HG03280 (cell line): ENCODE measurements around the gene ZNF3.
"Not testable (repeated sequence)": the region's sequence is repeated elsewhere in the genome, so short reads cannot be mapped to it uniquely, and the experiment has no call there.

ENCODE experiments used
- ATAC-seq: cut with Tn5 transposase; IDR thresholded peaks from one replicate; pipeline ENCODE4 v1.9.1; 2021; ENCODE audit warnings: mild to moderate bottlenecking, moderate library complexity; ENCODE audit not compliant: unreplicated experiment

ZNF3 gene

DNA sequence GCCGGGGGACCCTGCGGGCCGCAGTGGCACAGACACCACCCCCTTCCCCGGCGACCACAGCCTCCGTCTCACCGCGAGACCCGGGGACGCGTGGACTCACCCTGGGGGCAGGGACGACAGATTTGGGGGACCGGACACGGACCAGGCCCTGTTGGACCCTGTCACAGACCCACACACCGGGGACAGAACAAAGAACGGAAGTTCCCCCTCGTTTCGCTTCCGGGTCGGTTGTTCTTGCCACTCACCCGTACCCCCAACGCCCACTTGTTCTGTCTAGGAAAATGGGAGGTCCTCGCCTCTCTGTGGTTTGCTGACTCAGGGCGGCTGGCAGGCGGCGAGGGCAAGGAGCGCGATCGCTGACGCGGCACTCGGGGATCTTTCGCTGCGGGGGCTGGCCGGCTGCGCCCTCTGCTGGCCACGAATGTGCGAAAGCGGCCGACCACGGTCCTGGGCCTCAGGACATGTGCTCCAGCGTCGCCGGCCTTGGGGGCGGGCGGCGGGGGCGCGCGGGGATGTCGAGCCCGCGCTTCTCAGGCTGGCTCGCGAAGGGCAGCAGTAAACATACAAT, at the start of gene ZNF3:
ZNF3 (minus strand) TSS at position 189 of the 568 bp plus-strand sequence. CDS start 4,366 bp downstream, outside the sequence.
- peak; percentile 85 for ATAC-seq

DNA sequence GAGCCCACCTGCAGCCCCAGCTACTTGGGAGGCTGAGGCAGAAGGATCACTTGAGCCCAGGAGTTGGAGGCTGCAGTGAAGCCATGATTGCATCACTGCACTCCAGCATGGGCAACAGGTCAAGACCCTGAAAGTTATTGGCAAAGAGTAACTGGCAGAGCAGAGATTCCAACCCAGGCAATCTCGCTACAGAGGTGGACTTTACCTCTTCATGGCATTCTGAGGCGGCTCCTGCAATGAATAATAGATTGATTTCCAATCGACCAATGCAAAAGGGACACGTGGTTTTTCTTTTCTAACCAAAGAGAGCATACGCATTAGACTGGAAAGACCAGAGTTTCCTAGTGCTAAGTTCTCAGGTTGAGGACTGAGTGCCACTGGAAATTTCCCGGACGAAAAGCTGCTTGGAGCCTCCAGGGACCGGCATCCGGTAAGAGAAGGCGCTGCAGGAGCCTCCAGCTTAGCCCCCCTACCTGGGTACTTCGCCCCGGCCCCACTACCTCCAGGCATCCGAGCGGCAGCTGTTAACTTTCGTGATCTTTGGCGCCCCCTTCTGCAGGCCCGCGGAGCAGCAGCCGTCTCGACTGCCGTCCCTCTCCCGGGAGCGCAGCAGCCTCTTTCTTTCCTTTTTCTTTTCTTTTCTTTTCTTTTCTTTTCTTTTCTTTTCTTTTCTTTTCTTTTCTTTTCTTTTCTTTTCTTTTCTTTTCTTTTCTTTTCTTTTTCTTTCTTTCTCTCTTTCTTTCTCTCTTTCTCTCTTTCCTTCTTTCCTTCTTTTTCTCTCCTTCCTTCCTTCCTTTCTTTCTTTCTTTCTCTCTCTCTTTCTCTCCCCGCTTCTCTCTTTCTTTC, 49.3 kb upstream of the ZNF3 start:
- ATAC-seq, result no peak

DNA sequence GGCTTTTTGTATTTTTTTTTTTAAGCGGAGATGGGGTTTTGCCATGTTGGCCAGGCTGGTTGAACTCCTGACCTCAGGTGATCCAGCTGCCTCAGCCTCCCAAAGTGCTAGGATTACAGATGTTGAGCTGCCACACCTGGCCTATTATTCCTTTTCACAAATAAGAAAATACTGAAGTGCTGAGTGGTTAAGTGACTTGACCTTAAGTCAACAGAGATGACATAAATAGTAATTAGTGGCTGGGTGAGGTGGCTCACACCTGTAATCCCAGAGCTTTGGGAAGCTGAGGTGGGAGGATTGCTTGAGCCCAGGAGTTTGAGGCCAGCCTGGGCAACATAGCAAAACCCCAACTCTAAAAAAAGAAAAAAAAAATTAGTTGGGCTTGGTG, 48.7 kb upstream of the ZNF3 start:
- not testable (repeated sequence) for ATAC-seq

DNA sequence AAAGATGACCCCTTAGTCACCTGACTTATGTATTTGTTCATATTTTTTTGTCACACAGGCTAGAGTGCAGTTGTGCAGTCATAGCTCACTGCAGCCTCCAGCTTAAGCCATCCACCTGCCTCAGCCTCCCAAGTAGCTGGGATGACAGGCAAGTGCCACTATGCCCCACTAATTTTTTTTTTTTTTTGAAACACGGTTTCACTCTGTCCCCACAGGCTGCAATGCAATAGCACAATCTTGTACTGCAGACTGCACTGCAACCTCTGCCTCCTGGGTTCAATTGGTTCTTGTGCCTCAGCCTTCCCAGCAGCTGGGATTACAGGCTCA, 47.1 kb upstream of the ZNF3 start:
- no peak for ATAC-seq

DNA sequence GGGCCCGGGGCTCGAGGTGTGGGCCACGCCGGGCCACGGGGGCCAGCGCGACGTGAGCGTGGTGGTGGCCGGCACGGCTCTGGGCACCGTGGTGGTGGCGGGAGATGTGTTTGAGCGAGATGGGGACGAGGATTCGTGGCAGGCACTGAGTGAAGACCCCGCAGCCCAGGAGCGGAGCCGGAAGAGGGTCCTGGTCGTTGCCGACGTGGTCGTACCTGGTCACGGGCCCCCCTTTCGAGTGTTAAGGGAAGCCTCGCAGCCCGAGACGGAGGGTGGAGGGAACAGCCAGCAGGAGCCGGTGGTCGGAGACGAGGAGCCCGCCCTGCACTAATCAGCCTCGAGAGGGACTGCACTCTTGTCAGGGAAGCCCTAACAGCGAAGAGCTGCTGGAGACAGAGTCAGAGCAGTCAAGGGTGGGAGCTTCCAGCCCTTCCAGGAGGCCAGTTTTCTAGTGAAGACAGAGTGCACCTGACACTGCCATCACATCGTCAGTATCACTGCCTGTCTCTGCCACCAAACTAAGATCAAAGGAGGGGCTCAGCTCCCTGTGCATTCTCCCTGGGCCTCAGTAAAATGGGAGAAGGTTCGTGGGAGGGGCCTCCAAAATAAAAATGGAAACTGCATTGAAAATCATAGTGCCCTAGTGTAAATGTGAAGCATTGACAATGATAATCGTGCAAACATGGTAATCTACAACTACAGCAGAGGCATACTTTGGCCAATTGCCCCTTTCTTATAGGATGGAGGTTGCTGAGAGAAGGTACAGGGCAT, 46.5 kb upstream of the ZNF3 start:
- ATAC-seq, result no peak

DNA sequence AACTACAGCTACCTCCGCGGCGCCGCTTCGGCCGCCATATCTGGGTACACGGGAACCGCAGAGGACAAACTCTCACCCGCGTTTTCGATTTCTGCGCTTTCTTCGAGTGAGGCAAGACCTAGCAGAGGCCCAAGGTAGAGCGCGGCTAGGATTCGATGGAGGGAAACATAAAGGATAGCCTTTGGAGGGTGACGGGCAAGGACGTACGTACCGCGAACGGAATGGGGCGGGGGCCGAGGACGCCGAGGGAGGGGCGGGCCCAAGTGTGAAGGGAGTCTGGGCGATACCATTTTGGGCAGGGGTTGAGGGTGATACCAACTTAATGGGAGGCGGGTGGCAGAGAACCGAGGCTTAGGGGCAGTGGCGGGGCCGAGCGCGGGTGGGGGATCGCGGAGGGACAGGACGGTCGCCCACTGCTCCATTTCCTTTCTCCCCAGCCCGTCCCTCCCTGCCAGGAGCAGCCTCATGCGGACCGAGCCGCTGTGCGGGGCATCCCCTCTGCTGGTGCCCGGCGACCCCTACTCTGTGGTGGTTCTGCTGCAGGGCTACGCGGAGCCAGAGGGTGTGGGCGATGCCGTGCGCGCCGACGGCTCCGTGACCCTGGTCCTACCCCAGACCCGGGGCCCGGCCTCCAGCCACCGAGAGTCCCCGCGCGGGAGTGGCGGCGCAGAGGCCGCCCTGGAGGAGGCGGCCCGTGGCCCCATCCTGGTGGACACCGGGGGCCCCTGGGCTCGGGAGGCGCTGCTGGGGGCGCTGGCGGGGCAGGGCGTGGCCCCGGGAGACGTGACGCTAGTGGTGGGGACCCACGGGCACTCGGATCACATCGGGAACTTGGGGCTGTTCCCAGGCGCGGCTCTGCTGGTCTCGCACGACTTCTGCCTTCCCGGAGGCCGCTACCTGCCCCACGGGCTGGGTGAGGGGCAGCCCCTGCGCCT, 45.7 kb upstream of the ZNF3 start, which contains the start of gene MBLAC1:
MBLAC1 (plus strand) TSS at position 37 of the 935 bp plus-strand sequence; CDS start at position 466, 429 bp downstream.
- ATAC-seq, result peak; percentile 72

DNA sequence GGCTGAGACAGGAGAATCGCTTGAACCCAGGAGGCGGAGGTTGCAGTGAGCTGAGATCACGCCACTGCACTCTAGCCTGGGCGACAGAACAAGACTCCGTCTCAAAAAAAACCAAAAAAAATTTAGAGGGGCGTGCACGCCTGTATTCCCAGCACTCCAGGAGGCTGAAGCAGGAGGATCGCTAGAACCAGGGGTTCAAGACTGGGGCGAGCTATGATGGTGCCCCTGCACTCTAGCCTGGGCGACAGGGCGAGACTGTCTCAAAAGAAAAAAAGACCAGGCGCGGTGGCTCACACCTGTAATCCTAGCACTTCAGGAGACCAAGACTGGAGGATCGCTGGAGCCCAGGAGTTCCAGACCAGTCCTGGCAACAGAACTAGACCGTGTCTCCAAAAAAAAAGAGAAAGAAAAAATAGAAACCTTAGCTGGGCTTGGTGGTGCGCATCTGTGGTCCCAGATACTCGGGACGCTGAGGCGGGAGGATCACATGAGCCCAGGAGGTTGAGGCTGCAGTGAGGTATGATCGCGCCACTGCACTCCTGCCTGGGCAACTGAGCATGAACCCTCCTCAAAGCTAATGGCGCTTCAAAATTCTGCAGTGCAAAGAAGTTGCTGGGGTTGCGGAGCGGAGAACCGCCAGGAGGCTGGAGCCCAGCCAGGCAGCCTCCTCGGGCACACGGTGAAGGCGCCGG, 44.9 kb upstream of the ZNF3 start:
- ATAC-seq, result no peak

DNA sequence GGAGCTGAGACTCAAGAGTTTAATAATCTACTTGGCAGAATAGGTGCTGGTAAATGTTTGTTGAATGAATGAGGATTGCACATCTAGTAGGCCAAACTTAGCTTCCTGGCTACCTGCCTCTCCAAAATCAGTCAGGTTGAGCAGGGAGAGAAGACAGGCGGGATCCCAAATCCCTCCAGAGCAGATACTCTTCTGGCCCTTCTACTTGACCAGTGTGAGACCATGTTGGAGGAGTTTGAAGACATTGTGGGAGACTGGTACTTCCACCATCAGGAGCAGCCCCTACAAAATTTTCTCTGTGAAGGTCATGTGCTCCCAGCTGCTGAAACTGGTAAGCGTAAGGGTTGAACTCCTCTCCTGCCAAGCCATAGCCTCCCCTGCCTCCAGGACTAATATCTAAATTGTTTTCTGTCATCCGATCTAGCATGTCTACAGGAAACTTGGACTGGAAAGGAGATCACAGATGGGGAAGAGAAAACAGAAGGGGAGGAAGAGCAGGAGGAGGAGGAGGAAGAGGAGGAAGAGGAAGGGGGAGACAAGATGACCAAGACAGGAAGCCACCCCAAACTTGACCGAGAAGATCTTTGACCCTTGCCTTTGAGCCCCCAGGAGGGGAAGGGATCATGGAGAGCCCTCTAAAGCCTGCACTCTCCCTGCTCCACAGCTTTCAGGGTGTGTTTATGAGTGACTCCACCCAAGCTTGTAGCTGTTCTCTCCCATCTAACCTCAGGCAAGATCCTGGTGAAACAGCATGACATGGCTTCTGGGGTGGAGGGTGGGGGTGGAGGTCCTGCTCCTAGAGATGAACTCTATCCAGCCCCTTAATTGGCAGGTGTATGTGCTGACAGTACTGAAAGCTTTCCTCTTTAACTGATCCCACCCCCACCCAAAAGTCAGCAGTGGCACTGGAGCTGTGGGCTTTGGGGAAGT, 43.0 kb upstream of the ZNF3 start:
- ATAC-seq, result no peak

DNA sequence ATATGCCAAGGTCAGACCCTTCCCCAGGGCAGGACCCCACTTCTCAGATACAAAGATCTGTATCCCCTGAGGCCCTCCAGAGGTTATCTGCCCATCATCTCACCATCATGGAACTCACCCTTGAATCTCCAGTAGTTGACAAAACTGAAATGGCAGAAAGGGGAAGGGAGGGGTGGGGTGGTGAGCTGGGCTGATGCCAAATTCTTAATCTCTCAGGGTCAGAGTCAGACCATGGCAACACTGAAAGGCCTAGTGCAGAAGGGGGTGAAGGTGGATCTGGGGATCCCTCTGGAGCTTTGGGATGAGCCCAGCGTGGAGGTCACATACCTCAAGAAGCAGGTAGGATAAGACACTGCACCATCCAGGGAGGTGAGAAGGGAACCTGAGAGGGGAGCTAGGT, 41.0 kb upstream of the ZNF3 start:
- no peak for ATAC-seq

DNA sequence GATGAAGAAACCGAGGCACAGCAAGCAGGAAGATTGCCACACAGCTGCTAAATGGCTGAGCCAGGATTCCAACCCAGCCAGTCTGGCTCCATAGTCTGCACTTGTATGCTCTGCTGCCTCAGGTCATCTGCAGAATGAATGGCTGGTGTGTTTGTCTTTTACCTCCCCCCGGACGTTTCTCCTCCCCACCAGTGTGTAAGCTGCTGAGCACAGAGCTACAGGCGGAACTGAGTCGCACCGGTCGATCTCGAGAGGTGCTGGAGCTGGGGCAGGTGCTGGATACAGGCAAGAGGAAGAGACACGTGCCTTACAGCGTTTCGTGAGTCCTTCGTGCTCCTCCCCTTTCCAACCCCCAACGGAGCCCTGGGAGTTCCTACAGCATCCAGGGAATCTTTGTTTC, 40.5 kb upstream of the ZNF3 start:
- ATAC-seq, result no peak

DNA sequence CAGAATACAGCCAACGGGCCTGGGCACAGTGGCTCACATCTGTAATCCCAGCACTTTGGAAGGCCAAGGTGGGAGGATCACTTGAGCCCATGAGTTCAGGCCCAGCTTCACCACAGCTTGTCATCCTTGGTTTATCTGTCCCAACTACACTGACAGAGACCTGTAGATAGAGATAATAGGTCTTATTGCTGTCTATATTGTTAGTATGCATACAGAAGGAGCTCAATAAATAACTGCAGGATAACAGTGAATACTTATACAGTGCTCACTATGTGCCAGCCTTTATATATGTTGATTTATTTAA, 39.2 kb upstream of the ZNF3 start:
- ATAC-seq, result no peak

DNA sequence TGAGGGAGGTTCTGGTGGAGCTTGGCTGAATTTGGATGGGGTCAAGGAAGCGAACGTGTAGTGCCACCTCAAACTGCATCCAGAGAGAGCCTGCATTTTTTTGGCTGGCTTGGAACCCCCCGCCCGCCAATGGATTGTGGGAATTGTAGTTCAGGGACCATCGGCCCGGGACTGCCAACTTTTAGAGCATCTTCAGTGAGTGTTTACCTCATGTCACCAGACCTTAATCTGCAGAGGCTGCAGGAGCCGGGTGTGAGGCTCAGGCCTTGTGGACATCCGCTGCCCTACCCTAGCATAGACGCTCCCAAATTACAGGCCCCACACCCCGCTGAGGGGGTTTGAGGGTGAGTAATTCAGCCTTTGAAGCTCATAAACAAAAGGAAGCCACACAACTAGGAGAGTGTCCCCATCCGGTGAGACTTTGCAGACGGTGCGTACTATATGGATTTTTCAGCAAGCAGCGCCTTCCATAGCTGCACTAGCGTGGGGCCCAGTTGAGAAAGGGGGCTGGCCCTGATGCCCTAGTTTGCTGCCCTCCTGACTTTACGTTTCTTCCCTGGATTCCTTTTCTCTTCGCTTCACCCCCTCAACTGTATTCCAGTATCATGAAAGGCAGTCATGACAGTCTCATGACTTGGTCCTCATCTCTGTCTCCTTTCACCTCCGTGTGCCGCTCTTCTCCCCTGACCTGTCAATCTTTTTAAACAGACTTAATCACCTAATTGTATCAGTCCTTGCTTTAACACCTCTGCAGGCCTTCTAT, 38.6 kb upstream of the ZNF3 start:
- peak; percentile 33 for ATAC-seq

DNA sequence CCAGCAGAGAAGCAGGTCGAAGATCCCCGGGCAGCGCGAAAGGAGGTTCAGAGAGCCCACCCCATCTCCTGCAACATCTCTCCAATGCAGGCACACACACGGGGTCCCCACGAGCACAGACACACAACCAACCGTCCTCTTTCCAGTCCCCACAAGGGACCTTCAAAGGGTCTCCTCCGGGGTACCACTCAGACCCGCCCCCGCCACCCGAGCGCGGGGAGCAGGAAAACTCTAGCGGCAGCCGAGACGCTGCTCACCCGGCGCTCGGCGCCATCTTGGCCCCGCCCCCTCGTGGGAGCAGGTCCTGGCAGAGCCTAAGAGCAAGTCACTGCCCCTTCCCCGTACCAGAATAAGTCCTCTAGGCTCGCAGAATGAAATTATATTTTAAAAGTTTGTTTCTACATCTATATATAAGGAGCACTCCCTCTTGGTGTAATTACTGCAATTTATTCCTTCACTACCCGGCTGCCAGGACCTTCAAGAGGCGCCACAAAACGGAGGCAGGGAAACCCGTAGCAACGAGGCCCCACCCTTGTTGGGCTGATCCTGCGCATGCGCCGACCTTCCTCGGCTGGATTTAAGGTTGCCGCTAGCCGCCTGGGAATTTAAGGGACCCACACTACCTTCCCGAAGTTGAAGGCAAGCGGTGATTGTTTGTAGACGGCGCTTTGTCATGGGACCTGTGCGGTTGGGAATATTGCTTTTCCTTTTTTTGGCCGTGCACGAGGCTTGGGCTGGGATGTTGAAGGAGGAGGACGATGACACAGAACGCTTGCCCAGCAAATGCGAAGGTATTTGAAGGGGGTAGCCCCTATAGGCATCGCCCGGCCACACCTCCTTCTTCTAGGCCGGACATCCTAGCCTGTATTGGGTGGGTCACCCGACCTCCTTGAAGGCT, 37.8 kb upstream of the ZNF3 start, which contains the start of the genes CNPY4 and TAF6:
CNPY4 (plus strand) TSS at position 563 of the 898 bp plus-strand sequence; CDS start at position 674, 111 bp downstream.
TAF6 (minus strand) TSS at position 287 of the 898 bp plus-strand sequence. CDS start 5,149 bp downstream, outside the sequence.
- ATAC-seq, result peak; percentile 78

DNA sequence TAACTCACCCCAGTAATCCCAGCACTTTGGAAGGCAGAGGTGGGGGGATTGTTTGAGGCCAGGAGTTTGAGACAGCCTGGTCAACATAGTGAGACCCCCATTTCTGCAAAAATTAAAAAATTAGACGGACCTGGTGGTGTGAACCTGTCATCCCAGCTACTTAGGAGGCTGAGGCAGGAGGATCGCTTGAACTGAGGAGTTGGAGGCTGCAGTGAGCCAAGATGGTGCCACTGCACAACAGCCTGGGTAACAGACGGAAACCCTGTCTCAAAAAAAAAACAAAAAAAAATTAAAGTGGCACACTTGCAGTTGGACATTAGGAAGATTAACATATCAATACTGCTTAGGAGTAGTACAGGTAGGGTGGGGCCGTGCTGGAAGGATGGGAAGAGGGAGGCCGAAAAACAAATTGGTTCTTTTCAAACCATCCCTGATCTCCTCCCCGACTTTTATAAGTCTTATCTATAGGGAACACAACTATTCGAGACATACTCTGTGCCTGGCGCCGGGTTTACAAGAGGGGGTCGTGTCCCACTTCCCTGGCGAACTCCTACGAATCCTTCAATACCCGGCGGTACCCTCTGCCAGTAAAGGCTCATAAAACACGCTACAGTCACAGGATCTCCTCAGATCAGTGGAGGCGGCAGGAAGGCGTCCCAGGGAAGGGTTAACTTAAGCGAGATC, 37.0 kb upstream of the ZNF3 start:
- no peak for ATAC-seq

DNA sequence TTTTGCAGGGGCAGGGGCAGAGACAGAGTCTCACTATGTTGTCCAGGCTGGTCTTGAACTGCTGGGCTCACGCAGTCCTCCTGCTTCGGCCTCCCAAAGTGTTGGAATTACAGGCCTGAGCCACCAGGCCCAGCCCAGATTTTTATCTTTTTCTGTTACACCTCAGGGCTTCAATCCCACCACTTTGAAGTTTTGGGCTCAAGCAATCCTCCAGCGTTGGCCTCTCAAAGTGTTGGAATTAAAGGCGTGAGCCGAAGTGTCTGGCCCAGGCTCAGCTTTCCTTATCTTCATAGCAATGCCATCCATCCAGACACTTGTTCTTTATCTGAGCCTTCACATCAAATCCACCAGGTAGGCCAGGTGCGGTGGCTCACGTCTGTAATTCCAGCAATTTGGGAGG, 33.5 kb upstream of the ZNF3 start:
- no peak for ATAC-seq

DNA sequence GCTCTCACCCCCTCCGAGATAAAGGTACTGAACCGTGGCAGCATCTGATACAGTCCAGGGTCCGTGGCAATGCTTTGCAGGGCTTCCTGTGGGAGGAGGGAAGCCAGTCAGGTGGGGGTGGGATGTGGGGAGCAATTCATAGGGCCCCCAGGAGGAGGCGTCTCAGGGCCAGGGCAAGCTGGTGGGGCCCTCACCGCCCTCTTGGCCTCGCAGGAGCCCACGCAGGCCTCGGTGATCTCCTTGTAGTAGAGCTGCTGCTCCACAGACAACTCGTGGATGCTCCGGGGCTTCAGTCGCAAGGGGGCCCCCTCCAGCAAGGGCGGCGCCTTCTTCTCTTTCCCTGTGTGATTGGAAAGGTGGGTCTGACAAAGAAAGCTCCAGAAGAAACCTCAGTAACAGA, 30.4 kb upstream of the ZNF3 start:
- ATAC-seq, result no peak

DNA sequence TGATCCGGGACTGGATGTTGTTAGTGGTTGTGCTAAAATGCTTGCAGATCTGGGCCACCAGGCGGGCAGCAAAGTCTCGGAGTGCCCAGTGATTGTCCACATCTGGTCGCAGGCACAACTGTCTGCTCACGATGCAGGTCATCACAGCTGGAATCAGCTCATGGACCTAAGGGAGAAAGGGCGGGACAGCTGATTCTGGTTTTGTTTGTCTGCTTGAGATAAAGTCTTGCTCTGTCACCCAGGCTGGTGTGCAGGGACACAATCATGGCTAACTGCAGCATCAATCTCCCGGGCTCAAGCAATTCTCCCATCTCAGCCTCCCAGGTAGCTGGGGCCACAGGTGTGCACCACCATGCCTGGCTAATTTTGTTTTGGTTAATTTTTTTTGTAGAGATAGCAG, 29.6 kb upstream of the ZNF3 start:
- no peak for ATAC-seq
